RWPE1 (cell line): ENCODE data around the gene F5.

Experiments used
- CTCF ChIA-PET: fragments of 350-600 bp; sonication (Branson Sonifier 250); formaldehyde crosslinking; extraction: SDS; loops from one replicate; lab custom pipeline; 2021; lab: Yijun Ruan, JAX
- POLR2A ChIA-PET: fragments of 400-600 bp; formaldehyde crosslinking; extraction: SDS; loops from one replicate; lab custom pipeline; 2020; ENCODE audit warnings: antibody characterized with exemption; ENCODE audit not compliant: low non-redundant PET; lab: Yijun Ruan, JAX
- DNase-seq: peaks from one replicate; pipeline ENCODE4 v3.0.0; 2012; ENCODE audit warnings: low spot score
- H3K27ac ChIP-seq: fragments of 450-650 bp; 2 replicates; pipeline ENCODE4 v1.5.1; 2017
- TF ChIP-seq, protein P1 (sequence below): fragments of 450-650 bp; conservative IDR thresholded peaks from 2 replicates; pipeline ENCODE4 v1.5.1; 2017; ENCODE audit warnings: low read depth, mild to moderate bottlenecking

Gene F5

DNA sequence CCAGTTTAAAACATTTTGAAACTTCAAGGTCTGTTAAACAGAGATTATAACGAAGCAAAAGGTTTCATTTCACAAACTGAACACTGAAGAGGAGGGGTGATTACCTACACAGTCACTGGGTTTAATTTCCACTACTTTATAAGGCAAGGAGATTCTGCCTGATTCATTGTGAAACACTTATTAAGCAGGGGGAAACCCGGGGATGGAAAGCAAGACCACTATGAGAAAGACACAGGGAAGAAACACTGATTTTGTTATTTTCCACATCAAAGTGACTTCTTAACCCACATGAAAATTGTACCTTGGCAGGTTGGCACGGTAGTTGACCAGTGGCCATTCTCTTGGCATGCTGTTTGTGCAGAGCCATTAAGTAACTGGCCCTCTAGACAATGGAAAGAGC lies 8.1 kb upstream of the F5 start:
- DNase-seq, result no peak
- no peak overlapping the region for H3K27ac ChIP-seq
- TF ChIP-seq, protein P1, sequence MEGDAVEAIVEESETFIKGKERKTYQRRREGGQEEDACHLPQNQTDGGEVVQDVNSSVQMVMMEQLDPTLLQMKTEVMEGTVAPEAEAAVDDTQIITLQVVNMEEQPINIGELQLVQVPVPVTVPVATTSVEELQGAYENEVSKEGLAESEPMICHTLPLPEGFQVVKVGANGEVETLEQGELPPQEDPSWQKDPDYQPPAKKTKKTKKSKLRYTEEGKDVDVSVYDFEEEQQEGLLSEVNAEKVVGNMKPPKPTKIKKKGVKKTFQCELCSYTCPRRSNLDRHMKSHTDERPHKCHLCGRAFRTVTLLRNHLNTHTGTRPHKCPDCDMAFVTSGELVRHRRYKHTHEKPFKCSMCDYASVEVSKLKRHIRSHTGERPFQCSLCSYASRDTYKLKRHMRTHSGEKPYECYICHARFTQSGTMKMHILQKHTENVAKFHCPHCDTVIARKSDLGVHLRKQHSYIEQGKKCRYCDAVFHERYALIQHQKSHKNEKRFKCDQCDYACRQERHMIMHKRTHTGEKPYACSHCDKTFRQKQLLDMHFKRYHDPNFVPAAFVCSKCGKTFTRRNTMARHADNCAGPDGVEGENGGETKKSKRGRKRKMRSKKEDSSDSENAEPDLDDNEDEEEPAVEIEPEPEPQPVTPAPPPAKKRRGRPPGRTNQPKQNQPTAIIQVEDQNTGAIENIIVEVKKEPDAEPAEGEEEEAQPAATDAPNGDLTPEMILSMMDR, result no peak
- CTCF ChIA-PET, result interaction anchor here (0.8 kb wide), 1 partner anchor 8 kb away, joined by 3 read pairs; no protein-coding TSS in a partner anchor
- POLR2A ChIA-PET, result no interaction called here

DNA sequence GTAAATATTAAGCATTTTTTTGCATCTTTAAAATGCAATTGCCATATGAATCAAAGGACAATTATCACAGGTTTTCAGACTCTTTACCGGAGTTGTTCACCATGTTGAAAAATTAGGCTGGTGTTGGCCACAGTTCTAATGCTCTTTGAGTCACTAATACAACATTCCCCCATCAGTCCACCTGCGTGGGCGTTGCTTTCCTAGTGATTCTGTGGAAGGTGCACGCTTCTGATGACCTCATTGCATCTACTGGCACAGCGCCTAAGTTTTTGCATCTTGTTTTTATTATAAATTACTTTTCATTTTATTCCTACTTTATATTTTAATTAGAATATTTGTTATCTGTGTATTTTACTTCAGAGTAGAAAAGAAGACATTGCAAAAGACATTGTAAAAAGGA lies 4.7 kb upstream of the F5 start:
- TF ChIP-seq, protein P1, result no peak
- POLR2A ChIA-PET, result no interaction called here
- DNase-seq, result peak; percentile 28
- CTCF ChIA-PET, result no interaction called here
- no peak overlapping the region for H3K27ac ChIP-seq

DNA sequence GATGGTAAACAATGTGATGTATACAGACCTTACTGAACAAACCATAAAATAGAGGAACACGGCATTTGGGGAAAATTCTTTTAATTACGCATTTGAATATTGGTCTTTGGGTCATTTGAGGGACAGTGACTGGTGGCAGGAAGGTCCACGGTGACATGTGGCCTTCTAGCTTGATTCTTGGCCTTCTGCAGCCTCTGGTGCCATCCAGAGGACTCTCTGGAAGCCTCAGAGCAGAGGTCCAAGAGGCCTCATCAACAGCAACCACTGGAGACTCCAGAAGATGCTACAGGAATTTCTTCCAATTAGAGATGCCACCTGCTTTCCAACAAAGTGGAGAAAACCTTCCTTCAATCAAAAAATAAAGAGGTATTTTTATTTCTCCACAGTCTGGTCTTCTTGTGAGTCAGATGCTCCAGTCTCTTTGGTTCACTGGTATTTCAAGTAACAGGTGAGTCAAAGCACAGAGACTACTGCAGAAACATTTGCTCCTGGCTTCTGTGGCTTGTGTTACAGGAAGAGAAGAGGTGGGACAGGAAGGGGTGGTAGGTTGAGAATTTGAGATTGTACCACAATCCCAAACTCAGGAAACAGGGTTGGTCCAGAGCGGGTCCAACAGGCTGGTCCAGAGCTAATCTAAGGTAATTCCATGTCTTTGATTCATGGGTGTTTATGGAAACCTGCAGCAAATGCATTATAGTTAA lies 2.7 kb upstream of the F5 start:
- TF ChIP-seq, protein P1, result no peak
- H3K27ac ChIP-seq, result no peak overlapping the region
- DNase-seq, result no peak
- POLR2A ChIA-PET, result no interaction called here
- CTCF ChIA-PET, result interaction anchor here (0.9 kb wide), 1 partner anchor 12 kb away, joined by 3 read pairs; no protein-coding TSS in a partner anchor

DNA sequence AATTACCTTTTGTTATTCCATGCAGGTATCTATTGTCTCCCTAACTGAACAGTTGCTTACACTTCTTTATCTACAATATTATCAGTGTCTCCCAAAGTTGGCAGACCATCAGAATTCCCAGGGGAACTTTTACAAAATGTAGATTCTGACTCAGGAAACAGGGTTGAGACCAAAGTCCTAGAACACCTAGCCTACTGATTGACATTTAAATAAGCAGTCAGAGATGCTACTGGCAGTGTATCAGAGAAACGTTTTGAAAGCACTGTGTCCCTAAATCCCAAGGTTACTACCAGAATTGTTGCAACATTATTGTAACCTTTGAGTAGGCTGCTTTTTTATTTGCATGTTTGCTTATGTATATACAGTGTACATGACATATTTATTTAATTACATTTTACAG lies 1.8 kb upstream of the F5 start:
- H3K27ac ChIP-seq, result no peak overlapping the region
- CTCF ChIA-PET, result no interaction called here
- DNase-seq, result no peak
- POLR2A ChIA-PET, result no interaction called here
- TF ChIP-seq, protein P1, result no peak

DNA sequence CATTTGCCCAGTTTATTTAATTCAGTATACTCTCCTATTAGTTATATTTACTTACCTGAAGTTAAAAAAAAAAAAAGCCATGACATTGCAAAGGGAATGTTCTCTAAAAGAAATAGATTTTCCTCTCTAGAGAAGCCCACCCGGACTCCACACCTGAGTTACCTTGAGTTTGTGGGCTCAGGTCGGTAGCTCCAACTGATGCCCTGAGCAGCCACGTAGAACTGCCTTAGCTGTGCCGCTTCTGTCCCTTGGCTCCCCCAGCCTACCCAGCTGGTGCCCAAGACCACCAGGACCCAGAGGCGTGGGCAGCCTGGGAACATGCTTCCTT lies 250 bp downstream of the F5 start:
- ChIA-PET CTCF (interaction anchor here (0.6 to 1.3 kb wide), 3 partner anchors 13 to 223 kb away, joined by 5 to 6 read pairs (median 5); no protein-coding TSS in a partner anchor), POLR2A (no interaction called here)
- TF ChIP-seq, protein P1, result no peak
- DNase-seq, result no peak
- no peak overlapping the region for H3K27ac ChIP-seq

DNA sequence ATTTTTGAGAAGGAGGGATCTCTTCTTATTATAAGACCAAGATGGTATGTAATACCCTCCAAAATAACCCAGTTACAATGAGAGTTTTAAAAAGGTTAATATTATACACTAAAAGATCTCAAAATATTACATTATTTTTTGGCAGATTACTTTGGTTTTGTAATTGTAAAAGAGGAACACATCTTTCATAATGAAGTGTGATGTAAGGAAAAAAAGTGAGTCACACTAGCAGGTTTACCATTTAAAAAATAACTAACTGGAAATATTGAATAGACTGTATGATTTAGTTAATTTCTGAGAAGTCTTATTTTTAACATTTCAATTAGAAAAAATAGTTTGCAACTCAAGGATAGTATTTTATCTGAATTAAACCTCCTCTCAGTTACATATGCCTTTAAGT lies 1.1 kb downstream of the F5 start:
- POLR2A ChIA-PET, result no interaction called here
- DNase-seq, result no peak
- no peak overlapping the region for H3K27ac ChIP-seq
- TF ChIP-seq, protein P1, result no peak
- CTCF ChIA-PET, result no interaction called here
